HG03064 (cell line): ENCODE results near the gene SLC22A5.

ENCODE experiments used
- ATAC-seq: cut with Tn5 transposase; IDR thresholded peaks from one replicate; pipeline ENCODE4 v1.9.1; 2021; ENCODE audit warnings: low read depth; ENCODE audit not compliant: unreplicated experiment

Gene SLC22A5

GRCh38 chr5:132369474-132370180 is at the start of gene SLC22A5:
Gene SLC22A5 (plus strand): TSS chr5:132369710. CDS start chr5:132369973, 263 bp downstream.
- ATAC-seq: peak; percentile 92

- ATAC-seq: no peak
Observed at GRCh38 chr5:132319975-132320374, 49.5 kb upstream of the SLC22A5 start.

DNA sequence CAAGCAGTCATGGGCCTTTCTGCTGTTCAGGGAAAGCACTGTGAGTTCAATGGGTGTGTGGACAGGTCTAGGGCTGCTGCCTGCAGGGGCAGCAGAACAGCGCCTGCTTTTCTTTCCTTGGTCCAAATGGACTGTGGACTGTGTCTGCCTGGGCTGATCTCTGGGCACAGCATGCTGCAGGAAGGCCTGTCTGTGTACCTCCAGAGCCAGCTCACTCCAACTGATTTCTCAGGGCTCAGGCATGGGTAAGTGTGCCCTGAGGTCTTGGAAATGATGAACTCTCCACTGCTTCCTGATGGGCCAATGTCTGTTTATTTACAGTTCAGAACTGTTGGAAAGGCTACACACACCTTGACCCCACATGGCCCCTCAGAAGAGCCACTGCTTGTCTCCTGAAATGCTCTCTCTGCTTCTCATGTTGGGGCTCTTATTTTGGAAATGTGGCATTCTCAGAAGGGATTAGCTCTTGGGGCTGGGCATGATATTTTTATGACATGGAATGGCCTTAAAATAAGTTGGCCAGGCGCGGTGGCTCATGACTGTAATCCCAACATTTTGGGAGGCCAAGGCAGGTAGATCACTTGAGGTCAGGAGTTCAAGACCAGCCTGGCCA is 48.3 kb upstream of the SLC22A5 start:
- ATAC-seq: no peak

GRCh38 chr5:132322266-132322665 is 47.2 kb upstream of the SLC22A5 start:
- no peak for ATAC-seq

GRCh38 chr5:132323202-132323601 is 46.3 kb upstream of the SLC22A5 start:
- no peak for ATAC-seq

- ATAC-seq: no peak
Observed at GRCh38 chr5:132325691-132326090, 43.8 kb upstream of the SLC22A5 start.

DNA sequence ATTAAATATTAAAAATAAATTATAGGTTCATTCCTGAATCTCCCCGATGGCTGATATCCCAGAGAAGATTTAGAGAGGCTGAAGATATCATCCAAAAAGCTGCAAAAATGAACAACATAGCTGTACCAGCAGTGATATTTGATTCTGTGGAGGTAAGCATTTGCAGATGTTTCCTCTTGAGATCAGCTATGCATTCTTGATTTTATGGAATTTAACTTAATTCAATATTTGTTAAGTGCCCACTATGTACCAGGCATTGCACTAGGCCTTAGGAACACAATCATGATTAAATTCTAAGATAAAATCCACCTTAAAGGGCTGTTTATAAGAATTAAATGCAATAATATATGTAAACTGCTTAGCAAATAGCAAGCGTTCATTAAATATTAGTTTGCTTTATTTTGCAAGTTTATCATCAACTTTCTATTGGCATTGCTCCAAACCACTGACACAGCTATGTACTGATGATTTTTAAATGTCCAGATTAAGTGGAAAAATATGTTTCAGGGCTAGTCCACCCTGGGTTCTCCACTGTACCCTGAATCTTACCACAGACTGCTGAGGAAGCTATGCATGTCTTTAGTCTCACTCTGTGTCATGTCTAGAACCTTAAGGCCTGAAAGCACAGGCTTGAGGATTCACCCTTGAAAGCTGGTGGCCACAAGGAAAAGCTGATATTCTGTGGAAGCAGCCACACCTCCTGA is 42.1 kb upstream of the SLC22A5 start:
- ATAC-seq: no peak

DNA sequence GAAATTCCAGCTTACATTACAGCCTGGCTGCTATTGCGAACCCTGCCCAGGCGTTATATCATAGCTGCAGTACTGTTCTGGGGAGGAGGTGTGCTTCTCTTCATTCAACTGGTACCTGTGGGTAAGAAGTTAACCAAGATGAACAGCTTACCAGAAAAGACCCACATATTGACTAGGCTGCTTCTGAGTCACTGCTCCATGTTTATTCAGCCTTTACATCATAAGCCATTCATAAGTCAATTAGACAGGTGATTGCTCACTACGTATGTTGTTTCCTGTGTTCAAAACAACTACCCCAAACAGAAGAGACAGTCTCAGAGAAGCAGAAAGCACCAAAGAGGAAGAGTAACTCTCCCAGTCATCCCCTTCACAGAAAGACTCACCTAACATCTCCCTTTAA is 34.7 kb upstream of the SLC22A5 start:
- ATAC-seq: no peak

GRCh38 chr5:132335402-132335801 is 34.1 kb upstream of the SLC22A5 start:
- no peak for ATAC-seq

- ATAC-seq: no peak
Observed at GRCh38 chr5:132339502-132339901, 30.0 kb upstream of the SLC22A5 start.

- ATAC-seq: no peak
Observed at GRCh38 chr5:132342291-132343180, 27.0 kb upstream of the SLC22A5 start.

DNA sequence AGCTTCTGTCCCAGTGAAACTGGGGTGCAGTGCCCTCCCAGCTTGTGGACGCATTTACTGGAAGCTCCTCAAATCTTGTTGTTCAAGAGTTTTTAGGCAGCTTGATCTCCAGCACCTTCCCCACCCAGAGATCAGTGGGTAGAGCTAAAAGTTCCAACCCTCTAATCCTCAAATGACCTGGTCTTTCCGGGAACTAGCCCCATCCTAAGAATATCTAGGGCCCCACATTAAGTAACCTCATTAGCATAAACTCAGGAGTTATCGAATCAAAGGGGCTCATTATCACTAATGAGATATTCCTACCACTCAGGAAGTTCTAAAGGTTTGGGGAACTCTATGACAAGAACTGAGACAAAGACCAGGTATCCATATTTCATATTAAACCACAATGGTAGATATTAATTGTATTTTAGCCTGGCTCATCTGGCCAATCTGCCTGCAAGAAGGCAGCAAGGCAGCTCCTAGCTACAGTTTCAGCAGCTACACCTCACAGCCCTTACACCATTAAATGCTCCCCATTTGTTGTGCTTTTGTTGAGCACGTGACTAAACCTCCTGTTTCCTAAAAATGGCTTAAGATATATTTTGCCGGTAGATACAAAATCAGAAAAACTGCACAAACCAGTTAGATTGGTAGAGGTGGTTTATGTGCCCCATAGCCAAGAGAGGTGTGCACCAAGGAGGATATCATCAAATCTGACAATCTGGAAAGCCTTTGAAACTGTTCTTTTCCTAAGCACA is 24.6 kb upstream of the SLC22A5 start:
- ATAC-seq: no peak

DNA sequence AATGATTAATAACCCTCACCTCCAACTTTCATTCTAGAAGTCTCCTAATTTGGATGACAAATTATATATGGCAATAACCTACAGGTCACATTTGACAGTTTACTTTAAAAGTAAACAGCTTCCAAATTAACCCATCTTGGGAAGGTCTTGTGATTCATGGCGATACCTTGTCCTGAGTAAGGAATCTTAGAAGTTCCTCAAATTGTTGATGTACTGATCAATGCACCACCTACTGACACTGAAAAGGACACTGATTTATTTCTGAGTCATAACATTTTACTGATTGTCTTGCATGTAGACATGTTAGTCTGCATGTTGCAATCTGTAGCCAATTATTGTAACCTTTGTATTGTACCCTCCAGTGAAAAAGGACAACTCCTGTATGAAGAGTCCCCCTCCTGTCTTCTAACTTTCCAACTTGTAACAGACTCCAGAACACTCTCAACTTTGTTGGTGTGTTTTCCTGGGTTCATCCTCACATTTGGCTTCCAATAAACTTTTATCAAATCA is 16.0 kb upstream of the SLC22A5 start:
- no peak for ATAC-seq

GRCh38 chr5:132354381-132355139 is 14.9 kb upstream of the SLC22A5 start:
- ATAC-seq: no peak

GRCh38 chr5:132355140-132355765 is 14.3 kb upstream of the SLC22A5 start:
- ATAC-seq: no peak

- no peak for ATAC-seq
Observed at GRCh38 chr5:132358775-132359174, 10.7 kb upstream of the SLC22A5 start.

- no peak for ATAC-seq
Observed at GRCh38 chr5:132362086-132362485, 7.4 kb upstream of the SLC22A5 start.

- ATAC-seq: no peak
Observed at GRCh38 chr5:132363431-132364112, 5.9 kb upstream of the SLC22A5 start.
